Loucy (cell line): ENCODE measurements around the gene NDUFS1.

ENCODE experiments used
- H2AFZ ChIP-seq: fragments of 200-600 bp; sonication (generic); 2 replicates; pipeline ENCODE4 v1.6.0; 2016; ENCODE audit warnings: antibody characterized with exemption, mild to moderate bottlenecking, low read length, moderate library complexity
- H3F3A ChIP-seq: fragments of 200-600 bp; 2 replicates; pipeline ENCODE4 v1.6.0; 2016; ENCODE audit warnings: antibody characterized with exemption, low read depth, mild to moderate bottlenecking
- H3K27me3 ChIP-seq: fragments of 200-600 bp; sonication (generic); 2 replicates; pipeline ENCODE4 v1.6.1; 2014; ENCODE audit warnings: low read length, mild to moderate bottlenecking; ENCODE audit not compliant: insufficient read depth, poor library complexity, severe bottlenecking
- H3K36me3 ChIP-seq: fragments of 200-600 bp; sonication (generic); 2 replicates; pipeline ENCODE4 v1.6.1; 2016; ENCODE audit warnings: low read length; ENCODE audit not compliant: insufficient read depth
- H3K4me1 ChIP-seq: fragments of 200-600 bp; sonication (generic); 2 replicates; pipeline ENCODE4 v1.5.1; 2014; ENCODE audit warnings: low read length, mild to moderate bottlenecking; ENCODE audit not compliant: insufficient read depth, poor library complexity, severe bottlenecking
- H3K4me2 ChIP-seq: fragments of 200-600 bp; sonication (generic); 2 replicates; pipeline ENCODE4 v1.6.0; 2014; ENCODE audit warnings: antibody characterized with exemption, low read length, low read depth, mild to moderate bottlenecking; ENCODE audit not compliant: poor library complexity, severe bottlenecking
- H3K4me3 ChIP-seq: fragments of 200-600 bp; sonication (generic); 2 replicates; pipeline ENCODE4 v1.5.1; 2014; ENCODE audit warnings: low read length, mild to moderate bottlenecking, mixed read lengths; ENCODE audit not compliant: poor library complexity, severe bottlenecking
- H3K79me2 ChIP-seq: fragments of 200-600 bp; sonication (generic); 2 replicates; pipeline ENCODE4 v1.6.1; 2014; ENCODE audit warnings: low read length; ENCODE audit not compliant: insufficient read depth
- H3K9ac ChIP-seq: fragments of 200-600 bp; sonication (generic); 2 replicates; pipeline ENCODE4 v1.6.0; 2014; ENCODE audit warnings: mild to moderate bottlenecking, low read depth, low read length, moderate library complexity; ENCODE audit not compliant: poor library complexity, severe bottlenecking
- H3K9me2 ChIP-seq: fragments of 200-600 bp; sonication (generic); replicated peaks from 2 replicates; pipeline ENCODE4 v1.6.1; 2016; ENCODE audit warnings: low read depth, low read length, mixed read lengths
- H3K9me3 ChIP-seq: fragments of 200-600 bp; sonication (generic); 2 replicates; pipeline ENCODE4 v1.6.1; 2014; ENCODE audit warnings: mild to moderate bottlenecking, antibody characterized with exemption, low read length, low read depth; ENCODE audit not compliant: insufficient read depth
- H4K20me1 ChIP-seq: fragments of 200-600 bp; sonication (generic); 2 replicates; pipeline ENCODE4 v1.6.0; 2014; ENCODE audit warnings: antibody characterized with exemption, low read length, mild to moderate bottlenecking; ENCODE audit not compliant: insufficient read depth, poor library complexity, severe bottlenecking
- EZH2phosphoT487 ChIP-seq: fragments of 200-600 bp; IDR thresholded peaks from 2 replicates; pipeline ENCODE4 v1.6.1; 2018; ENCODE audit warnings: antibody characterized with exemption, mild to moderate bottlenecking, moderate library complexity, borderline replicate concordance
- TF ChIP-seq, protein P1 (sequence below): fragments of 200-600 bp; sonication (generic); conservative IDR thresholded peaks from 2 replicates; pipeline ENCODE4 v1.5.1; 2014; ENCODE audit warnings: mild to moderate bottlenecking, antibody characterized with exemption, low read length

The NDUFS1 gene

GRCh38 chr2:206071807-206072206, 87.4 kb downstream of the NDUFS1 start:
- TF ChIP-seq, protein P1, sequence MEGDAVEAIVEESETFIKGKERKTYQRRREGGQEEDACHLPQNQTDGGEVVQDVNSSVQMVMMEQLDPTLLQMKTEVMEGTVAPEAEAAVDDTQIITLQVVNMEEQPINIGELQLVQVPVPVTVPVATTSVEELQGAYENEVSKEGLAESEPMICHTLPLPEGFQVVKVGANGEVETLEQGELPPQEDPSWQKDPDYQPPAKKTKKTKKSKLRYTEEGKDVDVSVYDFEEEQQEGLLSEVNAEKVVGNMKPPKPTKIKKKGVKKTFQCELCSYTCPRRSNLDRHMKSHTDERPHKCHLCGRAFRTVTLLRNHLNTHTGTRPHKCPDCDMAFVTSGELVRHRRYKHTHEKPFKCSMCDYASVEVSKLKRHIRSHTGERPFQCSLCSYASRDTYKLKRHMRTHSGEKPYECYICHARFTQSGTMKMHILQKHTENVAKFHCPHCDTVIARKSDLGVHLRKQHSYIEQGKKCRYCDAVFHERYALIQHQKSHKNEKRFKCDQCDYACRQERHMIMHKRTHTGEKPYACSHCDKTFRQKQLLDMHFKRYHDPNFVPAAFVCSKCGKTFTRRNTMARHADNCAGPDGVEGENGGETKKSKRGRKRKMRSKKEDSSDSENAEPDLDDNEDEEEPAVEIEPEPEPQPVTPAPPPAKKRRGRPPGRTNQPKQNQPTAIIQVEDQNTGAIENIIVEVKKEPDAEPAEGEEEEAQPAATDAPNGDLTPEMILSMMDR = no peak
- TF ChIP-seq EZH2phosphoT487 = no peak
- Histone ChIP-seq H3K4me3 (no peak overlapping the region), H4K20me1 (peaks cover 49% of the 10 kb centered on the region), H3K27me3 (no peaks in the 10 kb centered on the region), H3K36me3 (peaks cover 11% of the 10 kb centered on the region; the same call in 1 of the 2 replicates), H2AFZ (no peak overlapping the region), H3K79me2 (peaks cover 98% of the 10 kb centered on the region), H3F3A (no peaks in the 10 kb centered on the region), H3K4me1 (peaks cover 10% of the 10 kb centered on the region), H3K4me2 (no peak overlapping the region), H3K9me3 (no peaks in the 10 kb centered on the region), H3K9me2 (no peaks in the 10 kb centered on the region), H3K9ac (no peak overlapping the region)

- Histone ChIP-seq H3K36me3 (peaks cover 15% of the 10 kb centered on the region; the same call in 1 of the 2 replicates), H3K27me3 (no peaks in the 10 kb centered on the region), H3K4me3 (no peak overlapping the region), H3K9me2 (no peaks in the 10 kb centered on the region), H3K9ac (no peak overlapping the region), H3F3A (no peaks in the 10 kb centered on the region), H2AFZ (no peak overlapping the region), H3K9me3 (no peaks in the 10 kb centered on the region), H3K79me2 (peaks cover 98% of the 10 kb centered on the region), H3K4me2 (no peak overlapping the region), H3K4me1 (peaks cover 10% of the 10 kb centered on the region), H4K20me1 (peaks cover 46% of the 10 kb centered on the region)
- TF ChIP-seq, protein P1 = no peak
- TF ChIP-seq EZH2phosphoT487 = no peak
Observed at GRCh38 chr2:206069417-206069816, 89.8 kb downstream of the NDUFS1 start.

GRCh38 chr2:206068207-206068606, 91.0 kb downstream of the NDUFS1 start:
- Histone ChIP-seq H3F3A (no peaks in the 10 kb centered on the region), H3K9me3 (no peaks in the 10 kb centered on the region), H3K27me3 (no peaks in the 10 kb centered on the region), H4K20me1 (peaks cover 41% of the 10 kb centered on the region), H2AFZ (no peak overlapping the region), H3K9ac (no peak overlapping the region), H3K36me3 (peaks cover 17% of the 10 kb centered on the region; the same call in 1 of the 2 replicates), H3K79me2 (peaks cover 98% of the 10 kb centered on the region), H3K4me1 (peaks cover 6% of the 10 kb centered on the region), H3K4me2 (no peak overlapping the region), H3K4me3 (no peak overlapping the region), H3K9me2 (no peaks in the 10 kb centered on the region)
- TF ChIP-seq, protein P1 = no peak
- no peak for TF ChIP-seq EZH2phosphoT487
